Right atrium auricular region (tissue), 2 donors: ENCODE data around the gene AKAP8L. TPM values are rescaled to one million over a fixed set of nuclear protein-coding genes. Genes with fewer than 3 reads are reported as not detected.

Source experiments
- DNase-seq: peaks from one replicate; pipeline ENCODE4 v3.0.0-alpha.2; 2019; ENCODE audit warnings: low spot score
- H3K27ac ChIP-seq, 2 donors: fragments of 200-600 bp; sonication (generic); 1 replicate in 1 of 2; 2 replicates in 1 of 2; pipeline ENCODE4 v1.5.1; 2016 to 2019
- H3K27me3 ChIP-seq, 2 donors: fragments of 200-600 bp; sonication (generic); one replicate each; pipeline versions ENCODE4 v1.5.1 to v1.6.0; 2017 to 2019
- H3K36me3 ChIP-seq: fragments of 200-600 bp; sonication (generic); one replicate; pipeline ENCODE4 v1.5.1; 2016
- H3K4me1 ChIP-seq, 2 donors: fragments of 200-600 bp; sonication (generic); one replicate each; pipeline versions ENCODE4 v1.5.1 to v1.6.0; 2017 to 2019
- H3K4me3 ChIP-seq, 2 donors: fragments of 200-600 bp; sonication (generic); 1 replicate in 1 of 2; 2 replicates in 1 of 2; pipeline ENCODE4 v1.5.1; 2017 to 2019; ENCODE audit warnings: mild to moderate bottlenecking in 1 of 2, moderate library complexity in 1 of 2
- H3K9me3 ChIP-seq, 2 donors: fragments of 200-600 bp; sonication (generic); one replicate each; pipeline ENCODE4 v1.5.1; 2019
- total RNA-seq, 2 donors: library from RNA; depleted of rRNA; stranded (reverse); fragments of >200 nt; gene quantifications; one replicate each; pipeline ENCODE4 v1.1.0, GENCODE V29; 2016
- TF ChIP-seq, protein P1 (sequence below), 2 donors: fragments of 200-600 bp; sonication (generic); IDR thresholded peaks; one replicate each; pipeline ENCODE4 v1.5.1; 2019; ENCODE audit warnings: antibody characterized with exemption in 2 of 2

AKAP8L gene
- total RNA-seq, 2 donors from 2014 or later: 66.5 to 78.2 TPM

DNA sequence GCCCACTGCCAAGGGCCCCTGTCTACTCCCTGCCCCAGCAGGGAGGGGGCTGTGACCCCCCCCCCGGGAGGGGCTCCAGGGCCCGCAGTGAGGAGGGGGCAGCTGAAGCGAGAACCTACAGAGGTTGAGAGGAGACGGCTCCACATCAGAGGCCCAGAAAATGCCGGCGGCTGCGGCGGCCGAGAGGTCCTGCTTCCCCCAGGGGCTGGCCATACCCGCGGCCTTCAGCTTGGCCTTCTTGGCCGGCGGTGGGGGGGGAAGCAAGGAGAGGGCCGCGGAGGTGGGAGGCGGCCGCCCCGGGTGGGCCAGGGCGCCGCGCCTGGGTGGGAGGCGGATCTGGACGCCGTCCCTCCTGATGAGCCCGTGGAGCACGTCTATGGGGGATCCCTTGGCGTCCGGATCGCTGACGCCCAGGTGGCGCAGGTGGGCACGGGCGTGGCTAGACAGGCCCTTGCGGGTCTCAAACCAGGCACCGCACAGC lies 9.2 kb upstream of the AKAP8L start:
- no peak for DNase-seq
- Histone ChIP-seq H3K27me3 (no peaks in the 10 kb centered on the region), H3K4me3 (no peak overlapping the region), H3K9me3 (no peaks in the 10 kb centered on the region), H3K4me1 (peaks cover 0 to 39% of the 10 kb centered on the region in 2 donors), H3K36me3 (peaks cover 49% of the 10 kb centered on the region), H3K27ac (no peak overlapping the region)
- TF ChIP-seq, protein P1, sequence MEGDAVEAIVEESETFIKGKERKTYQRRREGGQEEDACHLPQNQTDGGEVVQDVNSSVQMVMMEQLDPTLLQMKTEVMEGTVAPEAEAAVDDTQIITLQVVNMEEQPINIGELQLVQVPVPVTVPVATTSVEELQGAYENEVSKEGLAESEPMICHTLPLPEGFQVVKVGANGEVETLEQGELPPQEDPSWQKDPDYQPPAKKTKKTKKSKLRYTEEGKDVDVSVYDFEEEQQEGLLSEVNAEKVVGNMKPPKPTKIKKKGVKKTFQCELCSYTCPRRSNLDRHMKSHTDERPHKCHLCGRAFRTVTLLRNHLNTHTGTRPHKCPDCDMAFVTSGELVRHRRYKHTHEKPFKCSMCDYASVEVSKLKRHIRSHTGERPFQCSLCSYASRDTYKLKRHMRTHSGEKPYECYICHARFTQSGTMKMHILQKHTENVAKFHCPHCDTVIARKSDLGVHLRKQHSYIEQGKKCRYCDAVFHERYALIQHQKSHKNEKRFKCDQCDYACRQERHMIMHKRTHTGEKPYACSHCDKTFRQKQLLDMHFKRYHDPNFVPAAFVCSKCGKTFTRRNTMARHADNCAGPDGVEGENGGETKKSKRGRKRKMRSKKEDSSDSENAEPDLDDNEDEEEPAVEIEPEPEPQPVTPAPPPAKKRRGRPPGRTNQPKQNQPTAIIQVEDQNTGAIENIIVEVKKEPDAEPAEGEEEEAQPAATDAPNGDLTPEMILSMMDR (IDR thresholded peaks at IDR 0.05): no peak

DNA sequence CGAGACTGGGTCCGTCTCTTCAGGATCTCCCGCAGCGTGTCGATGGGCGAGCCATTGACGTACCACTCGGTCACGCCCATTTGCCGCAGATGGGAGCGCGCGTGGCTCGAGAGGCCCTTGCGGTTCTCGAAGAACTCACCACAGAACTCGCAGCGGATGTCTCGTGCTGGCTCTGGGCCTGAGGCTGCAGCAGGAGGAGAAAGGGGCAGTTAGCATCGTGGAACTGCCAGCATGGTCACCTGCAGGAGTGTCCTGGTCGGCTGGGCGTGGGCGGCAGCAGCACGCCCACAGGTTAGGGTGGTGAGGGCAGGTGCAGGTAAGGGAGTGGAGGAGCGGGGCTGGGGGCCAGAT lies 8.5 kb upstream of the AKAP8L start:
- Histone ChIP-seq H3K36me3 (peaks cover 56% of the 10 kb centered on the region), H3K4me3 (no peak overlapping the region)

DNA sequence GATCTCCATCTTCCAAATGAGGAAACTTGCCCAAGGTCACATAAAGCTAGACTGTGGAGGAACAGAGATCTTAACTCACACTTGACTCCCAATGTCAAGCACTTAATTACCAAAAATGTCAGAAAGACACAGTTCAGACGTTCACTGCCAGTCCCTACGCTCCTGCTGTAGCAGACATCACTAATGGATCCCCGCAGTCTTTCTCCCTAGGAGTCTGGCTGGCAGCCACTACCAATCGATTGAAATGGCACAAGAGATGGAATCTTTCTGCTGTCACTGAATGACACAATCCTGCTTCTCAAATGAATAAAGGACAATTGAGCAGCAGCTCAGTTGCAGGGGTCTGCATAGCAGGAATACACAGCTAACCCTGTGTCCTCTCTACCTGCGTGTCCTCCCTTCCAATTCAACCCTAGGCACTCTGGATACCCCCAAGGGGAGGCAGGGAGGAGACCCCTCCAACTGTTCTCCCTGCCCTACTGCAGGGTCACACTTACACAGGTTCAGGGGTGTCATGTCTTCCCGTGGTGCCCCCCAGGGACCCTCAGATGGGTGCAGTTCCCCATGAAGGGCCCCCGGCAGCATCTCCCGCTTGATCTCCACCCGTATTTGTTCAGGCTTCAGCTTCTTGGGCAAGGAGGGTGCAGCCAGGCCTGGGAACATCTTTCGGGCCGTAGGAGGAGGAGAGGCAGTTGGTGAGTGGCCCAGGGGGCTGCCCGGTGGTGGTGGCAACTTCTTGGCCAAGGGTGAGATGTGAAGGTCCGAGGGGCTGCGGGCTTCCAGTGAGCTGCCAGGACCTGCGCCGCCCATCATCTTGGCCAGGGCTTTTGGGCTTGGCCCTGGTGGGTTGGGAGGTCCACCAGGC lies 7.9 kb upstream of the AKAP8L start:
- H3K9me3 ChIP-seq: no peaks in the 10 kb centered on the region
- TF ChIP-seq, protein P1 (IDR thresholded peaks at IDR 0.05): no peak
- H3K27me3 ChIP-seq: no peaks in the 10 kb centered on the region
- H3K4me1 ChIP-seq: peaks cover 0 to 45% of the 10 kb centered on the region in 2 donors
- H3K4me3 ChIP-seq: no peak overlapping the region
- no peak for DNase-seq
- H3K27ac ChIP-seq: no peak overlapping the region
- peaks cover 57% of the 10 kb centered on the region for H3K36me3 ChIP-seq

More for the DNA sequence above, 8.5 kb upstream of the AKAP8L start:
- TF ChIP-seq, protein P1 (IDR thresholded peaks at IDR 0.05): no peak
- DNase-seq: no peak
- H3K27me3 ChIP-seq: no peaks in the 10 kb centered on the region
- no peaks in the 10 kb centered on the region for H3K9me3 ChIP-seq
- peaks cover 0 to 43% of the 10 kb centered on the region in 2 donors for H3K4me1 ChIP-seq
- no peak overlapping the region for H3K27ac ChIP-seq

DNA sequence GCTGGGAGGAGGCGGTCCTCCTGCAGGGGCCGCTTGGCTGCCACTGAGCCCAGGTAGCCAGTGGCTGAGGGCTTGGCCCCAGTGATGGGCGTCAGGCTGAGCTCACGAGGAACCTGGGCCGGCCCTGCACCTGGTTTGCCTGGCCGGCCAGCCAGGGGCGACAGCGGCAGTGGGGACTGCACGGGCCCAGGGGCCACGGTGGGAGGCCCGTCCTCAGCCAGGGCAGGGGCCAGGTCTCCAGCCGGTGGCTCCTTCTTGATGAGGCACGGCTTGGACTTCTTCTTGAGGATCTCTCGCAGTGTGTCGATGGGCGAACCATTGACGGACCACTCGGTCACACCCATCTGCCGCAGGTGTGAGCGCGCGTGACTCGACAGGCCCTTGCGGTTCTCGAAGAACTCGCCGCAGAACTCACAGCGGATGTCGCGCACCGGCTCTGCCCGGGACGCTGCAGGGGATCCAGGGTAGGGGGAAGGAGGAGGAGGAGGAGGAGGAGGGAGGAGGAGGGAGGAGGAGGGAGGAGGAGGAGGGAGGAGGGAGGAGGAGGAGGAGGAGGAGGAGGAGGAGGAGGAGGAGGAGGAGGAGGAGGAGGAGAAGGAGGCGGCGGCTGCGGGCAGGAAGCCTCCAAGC lies 6.6 kb upstream of the AKAP8L start:
- Histone ChIP-seq H3K36me3 (peaks cover 57% of the 10 kb centered on the region), H3K27me3 (no peaks in the 10 kb centered on the region)

DNA sequence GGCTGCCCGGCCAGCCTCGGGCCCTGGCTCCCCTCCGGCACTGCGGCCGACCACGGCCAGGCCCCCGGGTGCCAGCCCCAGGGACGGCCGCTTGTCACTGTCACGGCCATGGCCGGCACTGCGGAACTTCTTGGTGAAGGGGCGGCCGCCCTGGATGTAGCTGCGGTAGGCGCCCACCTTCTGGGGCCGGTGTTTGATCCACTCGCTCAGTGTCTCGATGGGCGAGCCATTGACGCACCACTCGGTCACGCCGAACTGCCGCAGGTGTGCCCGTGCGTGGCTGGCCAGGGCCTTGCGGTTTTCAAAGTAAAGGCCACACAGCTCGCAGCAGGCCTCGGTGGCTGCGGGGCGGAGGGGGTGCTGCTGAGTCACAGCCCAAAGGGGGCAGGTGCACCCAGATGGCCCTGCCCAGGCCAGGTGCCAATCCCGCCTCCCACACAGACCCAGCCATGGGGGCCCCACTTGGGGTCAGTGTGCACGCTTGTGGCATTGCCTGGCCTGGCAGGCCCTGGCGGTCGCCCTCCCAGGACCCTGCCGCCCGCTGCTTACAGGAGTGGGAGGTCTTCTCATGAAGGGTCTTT lies 6.0 kb upstream of the AKAP8L start:
- Histone ChIP-seq H3K9me3 (no peaks in the 10 kb centered on the region), H3K36me3 (peaks cover 57% of the 10 kb centered on the region), H3K4me3 (no peak overlapping the region), H3K27me3 (no peaks in the 10 kb centered on the region), H3K4me1 (peaks cover 0 to 34% of the 10 kb centered on the region in 2 donors), H3K27ac (no peak overlapping the region)
- TF ChIP-seq, protein P1 (IDR thresholded peaks at IDR 0.05): no peak
- DNase-seq: no peak

More for the DNA sequence above, 6.6 kb upstream of the AKAP8L start:
- no peak overlapping the region for H3K4me3 ChIP-seq
- H3K4me1 ChIP-seq: peaks cover 0 to 39% of the 10 kb centered on the region in 2 donors
- no peak overlapping the region for H3K27ac ChIP-seq
- TF ChIP-seq, protein P1 (IDR thresholded peaks at IDR 0.05): no peak
- no peak for DNase-seq
- H3K9me3 ChIP-seq: no peaks in the 10 kb centered on the region
